ENCODE measurements around the gene CCDC12. TPM values are rescaled to one million over a fixed set of nuclear protein-coding genes. Genes with fewer than 3 reads are reported as not detected.

The CCDC12 gene
- total RNA-seq, 1 donor from 2014 or later, result 37.4 TPM

- H3K4me1 Mint-ChIP-seq (ENCODE audit: unreplicated experiment), result peaks cover 61% of the 10 kb centered on the region
- no peak overlapping the region for H3K4me3 Mint-ChIP-seq (ENCODE audit: unreplicated experiment)
- no peak overlapping the region for H3K27ac Mint-ChIP-seq (ENCODE audit: unreplicated experiment)
- no peak for DNase-seq (ENCODE audit: extremely low spot score, unreplicated experiment)
- no peaks in the 10 kb centered on the region for H3K36me3 Mint-ChIP-seq (ENCODE audit: unreplicated experiment)
- TF ChIP-seq CTCF (IDR thresholded peaks at IDR 0.05), result no peak
- no peaks in the 10 kb centered on the region for H3K9me3 Mint-ChIP-seq (ENCODE audit: unreplicated experiment)
- H3K27me3 Mint-ChIP-seq (ENCODE audit: unreplicated experiment), result peaks cover 4% of the 10 kb centered on the region
Measured at GRCh38 chr3:46875560-46875959, 101.0 kb downstream of the CCDC12 start.

GRCh38 chr3:46874430-46874829, 102.1 kb downstream of the CCDC12 start:
- H3K27ac Mint-ChIP-seq (ENCODE audit: unreplicated experiment), result peak overlapping the region; percentile 31
- peaks cover 50% of the 10 kb centered on the region for H3K4me1 Mint-ChIP-seq (ENCODE audit: unreplicated experiment)
- H3K9me3 Mint-ChIP-seq (ENCODE audit: unreplicated experiment), result no peaks in the 10 kb centered on the region
- peaks cover 8% of the 10 kb centered on the region for H3K27me3 Mint-ChIP-seq (ENCODE audit: unreplicated experiment)
- no peak for DNase-seq (ENCODE audit: extremely low spot score, unreplicated experiment)
- no peaks in the 10 kb centered on the region for H3K36me3 Mint-ChIP-seq (ENCODE audit: unreplicated experiment)
- no peak for TF ChIP-seq CTCF (IDR thresholded peaks at IDR 0.05)
- no peak overlapping the region for H3K4me3 Mint-ChIP-seq (ENCODE audit: unreplicated experiment)

GRCh38 chr3:46873521-46873920, 103.0 kb downstream of the CCDC12 start:
- H3K9me3 Mint-ChIP-seq (ENCODE audit: unreplicated experiment), result no peaks in the 10 kb centered on the region
- no peak for DNase-seq (ENCODE audit: extremely low spot score, unreplicated experiment)
- no peak overlapping the region for H3K4me3 Mint-ChIP-seq (ENCODE audit: unreplicated experiment)

More at GRCh38 chr3:46873521-46873920, 103.0 kb downstream of the CCDC12 start:
- H3K36me3 Mint-ChIP-seq (ENCODE audit: unreplicated experiment), result no peaks in the 10 kb centered on the region
- no peak for TF ChIP-seq CTCF (IDR thresholded peaks at IDR 0.05)
- H3K4me1 Mint-ChIP-seq (ENCODE audit: unreplicated experiment), result peaks cover 41% of the 10 kb centered on the region
- no peak overlapping the region for H3K27ac Mint-ChIP-seq (ENCODE audit: unreplicated experiment)
- H3K27me3 Mint-ChIP-seq (ENCODE audit: unreplicated experiment), result peaks cover 8% of the 10 kb centered on the region

Other genes starting within 250 kb of the CCDC12 start
- 1.6 and 3.0 TPM in 2 replicates for gene MYL3, start 113.3 kb downstream of the CCDC12 start, total RNA-seq
- 12.9 and 15.4 TPM in 2 replicates for gene PTH1R, start 99.0 kb downstream of the CCDC12 start, total RNA-seq
- gene NBEAL2, start 2.9 kb upstream of the CCDC12 start, total RNA-seq, result 14.0 and 21.8 TPM in 2 replicates
- 45.0 and 47.1 TPM in 2 replicates for gene SETD2, start 187.4 kb upstream of the CCDC12 start, total RNA-seq

Data from osteocyte (in vitro differentiated cells).